Measurements from ENCODE around the gene FAM222B. TPM values are rescaled to one million over a fixed set of nuclear protein-coding genes. Genes with fewer than 3 reads are reported as not detected.

The FAM222B gene
- total RNA-seq, 1 experiment from 2014 or later = 37.7 TPM

DNA sequence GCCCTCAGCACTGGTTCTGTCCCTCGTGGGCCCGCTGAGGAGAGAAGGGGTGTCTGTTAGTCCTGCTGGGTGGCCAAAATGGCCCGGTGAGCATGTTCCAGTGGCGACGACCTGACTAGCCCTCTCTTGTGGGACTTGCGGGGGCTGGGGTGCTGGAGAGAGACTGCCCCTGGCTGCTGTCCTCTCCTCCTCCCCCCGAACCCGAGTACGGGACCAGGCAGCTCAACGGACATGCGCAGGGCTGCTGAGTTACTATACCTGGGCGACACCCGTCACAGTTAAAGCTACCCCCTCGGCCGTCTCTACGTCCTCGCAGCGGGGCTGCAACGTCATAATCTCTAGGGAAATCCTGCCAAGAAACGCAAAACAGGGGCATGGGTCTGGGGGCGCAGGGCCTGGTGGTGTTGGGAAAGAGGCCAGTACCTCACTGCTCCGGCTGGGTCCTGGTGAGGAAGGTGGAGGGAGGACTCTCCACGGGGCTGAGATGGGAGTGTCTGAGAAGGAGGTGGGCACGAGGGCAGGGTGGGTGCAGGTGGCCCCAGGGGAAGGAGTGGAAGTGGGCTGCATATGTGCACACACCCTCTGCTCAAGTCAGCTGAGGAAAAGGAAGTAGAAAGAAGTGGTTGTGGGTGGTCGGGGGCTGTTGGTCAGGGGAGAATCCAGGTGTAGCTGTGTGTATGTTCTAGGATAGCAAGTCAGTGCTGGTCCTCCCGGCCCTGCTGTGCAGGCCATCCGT, 41.5 kb upstream of the FAM222B start:
- no peak overlapping the region for H3K27ac Mint-ChIP-seq (ENCODE audit: unreplicated experiment)

DNA sequence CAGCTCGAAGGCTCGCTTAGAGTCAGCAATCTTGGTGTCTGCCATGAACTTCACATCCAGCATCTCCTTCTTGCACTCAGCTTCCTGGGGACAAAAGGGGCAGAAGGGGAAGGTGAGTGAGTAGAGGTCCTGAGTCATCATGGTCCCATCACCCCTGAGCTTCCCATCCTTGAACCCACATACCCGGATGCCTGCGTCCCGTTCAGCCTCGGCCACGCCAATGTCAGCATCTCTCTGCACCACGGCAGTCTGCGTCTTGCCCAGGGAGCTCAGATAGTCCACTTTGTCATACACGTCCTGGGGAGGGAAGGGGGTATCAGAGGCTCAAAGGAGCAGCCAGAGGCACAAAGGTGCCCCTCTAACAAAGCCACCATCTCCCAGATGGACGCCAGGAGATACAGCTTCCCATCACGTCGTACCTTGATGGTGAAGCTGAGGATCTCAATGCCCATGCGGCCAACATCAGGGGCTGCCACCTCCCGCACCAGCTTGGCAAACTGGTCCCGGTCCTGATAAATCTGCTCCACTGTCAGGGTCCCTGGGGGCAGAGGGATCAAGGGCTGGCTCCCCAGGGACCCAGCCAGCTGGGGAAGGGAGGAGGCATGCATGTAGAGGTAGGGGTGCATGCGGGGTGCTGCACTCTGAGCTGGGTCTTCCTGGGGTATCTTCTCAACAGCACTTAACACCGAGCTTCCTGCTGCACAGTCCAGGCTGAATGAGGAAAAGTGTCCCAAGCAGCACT, 39.7 kb upstream of the FAM222B start:
- CTCF ChIA-PET = no interaction called here
- Mint-ChIP-seq H3K36me3 (ENCODE audit: insufficient read depth, unreplicated experiment) (peaks cover 13% of the 10 kb centered on the region), H3K27ac (ENCODE audit: unreplicated experiment) (no peak overlapping the region), H3K4me1 (ENCODE audit: low read depth, unreplicated experiment) (no peaks in the 10 kb centered on the region), H3K4me3 (ENCODE audit: low read depth, unreplicated experiment) (no peak overlapping the region), H3K9me3 (ENCODE audit: low read depth, unreplicated experiment) (no peaks in the 10 kb centered on the region), H3K27me3 (ENCODE audit: unreplicated experiment) (no peaks in the 10 kb centered on the region)
- BruUV-seq (replicated peaks) = no TSS peak
- TF ChIP-seq, protein P1, sequence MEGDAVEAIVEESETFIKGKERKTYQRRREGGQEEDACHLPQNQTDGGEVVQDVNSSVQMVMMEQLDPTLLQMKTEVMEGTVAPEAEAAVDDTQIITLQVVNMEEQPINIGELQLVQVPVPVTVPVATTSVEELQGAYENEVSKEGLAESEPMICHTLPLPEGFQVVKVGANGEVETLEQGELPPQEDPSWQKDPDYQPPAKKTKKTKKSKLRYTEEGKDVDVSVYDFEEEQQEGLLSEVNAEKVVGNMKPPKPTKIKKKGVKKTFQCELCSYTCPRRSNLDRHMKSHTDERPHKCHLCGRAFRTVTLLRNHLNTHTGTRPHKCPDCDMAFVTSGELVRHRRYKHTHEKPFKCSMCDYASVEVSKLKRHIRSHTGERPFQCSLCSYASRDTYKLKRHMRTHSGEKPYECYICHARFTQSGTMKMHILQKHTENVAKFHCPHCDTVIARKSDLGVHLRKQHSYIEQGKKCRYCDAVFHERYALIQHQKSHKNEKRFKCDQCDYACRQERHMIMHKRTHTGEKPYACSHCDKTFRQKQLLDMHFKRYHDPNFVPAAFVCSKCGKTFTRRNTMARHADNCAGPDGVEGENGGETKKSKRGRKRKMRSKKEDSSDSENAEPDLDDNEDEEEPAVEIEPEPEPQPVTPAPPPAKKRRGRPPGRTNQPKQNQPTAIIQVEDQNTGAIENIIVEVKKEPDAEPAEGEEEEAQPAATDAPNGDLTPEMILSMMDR (IDR thresholded peaks at IDR 0.05; ENCODE audit: unreplicated experiment) = no peak
- intact Hi-C loops (cut with micrococcal nuclease; ENCODE audit: unreplicated experiment) = no loop called here
- DNase-seq = no peak

More for the DNA sequence above, 41.5 kb upstream of the FAM222B start:
- BruUV-seq (replicated peaks) = no TSS peak
- intact Hi-C loops (cut with micrococcal nuclease; ENCODE audit: unreplicated experiment) = no loop called here
- Mint-ChIP-seq H3K4me3 (ENCODE audit: low read depth, unreplicated experiment) (no peak overlapping the region), H3K36me3 (ENCODE audit: insufficient read depth, unreplicated experiment) (peaks cover 13% of the 10 kb centered on the region), H3K9me3 (ENCODE audit: low read depth, unreplicated experiment) (no peaks in the 10 kb centered on the region), H3K27me3 (ENCODE audit: unreplicated experiment) (no peaks in the 10 kb centered on the region), H3K4me1 (ENCODE audit: low read depth, unreplicated experiment) (no peaks in the 10 kb centered on the region)
- no peak for DNase-seq
- CTCF ChIA-PET = no interaction called here
- TF ChIP-seq, protein P1 (IDR thresholded peaks at IDR 0.05; ENCODE audit: unreplicated experiment) = no peak

GRCh38 chr17:28881533-28882056, 39.0 kb upstream of the FAM222B start:
- H3K27me3 Mint-ChIP-seq (ENCODE audit: unreplicated experiment) = no peaks in the 10 kb centered on the region
- CTCF ChIA-PET = no interaction called here
- H3K4me3 Mint-ChIP-seq (ENCODE audit: low read depth, unreplicated experiment) = no peak overlapping the region
- H3K4me1 Mint-ChIP-seq (ENCODE audit: low read depth, unreplicated experiment) = no peaks in the 10 kb centered on the region
- H3K9me3 Mint-ChIP-seq (ENCODE audit: low read depth, unreplicated experiment) = no peaks in the 10 kb centered on the region
- H3K27ac Mint-ChIP-seq (ENCODE audit: unreplicated experiment) = no peak overlapping the region
- TF ChIP-seq, protein P1 (IDR thresholded peaks at IDR 0.05; ENCODE audit: unreplicated experiment) = no peak
- no peak for DNase-seq
- no TSS peak for BruUV-seq (replicated peaks)
- intact Hi-C loops (cut with micrococcal nuclease; ENCODE audit: unreplicated experiment) = no loop called here
- peaks cover 10% of the 10 kb centered on the region for H3K36me3 Mint-ChIP-seq (ENCODE audit: insufficient read depth, unreplicated experiment)

DNA sequence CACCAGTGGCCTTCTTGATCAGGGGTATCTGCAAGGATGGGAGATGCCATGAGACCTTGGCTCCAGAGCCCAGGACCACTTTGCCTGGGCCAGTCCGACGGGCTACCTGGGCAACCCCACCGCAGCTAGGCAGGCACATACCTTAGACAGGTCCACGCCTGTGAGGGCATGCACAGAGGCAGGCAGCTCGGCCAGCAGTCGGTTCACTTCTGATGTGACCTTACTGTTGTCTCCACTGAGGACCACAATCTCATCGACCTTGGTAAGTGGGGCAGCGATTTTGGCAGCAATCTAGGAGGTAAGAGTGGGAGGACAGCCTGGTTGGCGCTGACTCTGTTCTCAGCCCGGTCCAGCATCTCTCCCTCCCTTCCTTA, 38.0 kb upstream of the FAM222B start:
- DNase-seq = no peak
- H3K27ac Mint-ChIP-seq (ENCODE audit: unreplicated experiment) = no peak overlapping the region
- TF ChIP-seq, protein P1 (IDR thresholded peaks at IDR 0.05; ENCODE audit: unreplicated experiment) = no peak
- H3K27me3 Mint-ChIP-seq (ENCODE audit: unreplicated experiment) = no peaks in the 10 kb centered on the region
- intact Hi-C loops (cut with micrococcal nuclease; ENCODE audit: unreplicated experiment) = no loop called here
- peaks cover 9% of the 10 kb centered on the region for H3K4me1 Mint-ChIP-seq (ENCODE audit: low read depth, unreplicated experiment)
- no peak overlapping the region for H3K4me3 Mint-ChIP-seq (ENCODE audit: low read depth, unreplicated experiment)
- H3K9me3 Mint-ChIP-seq (ENCODE audit: low read depth, unreplicated experiment) = no peaks in the 10 kb centered on the region
- no TSS peak for BruUV-seq (replicated peaks)
- CTCF ChIA-PET = no interaction called here
- peaks cover 10% of the 10 kb centered on the region for H3K36me3 Mint-ChIP-seq (ENCODE audit: insufficient read depth, unreplicated experiment)

Measured in Calu3 (cell line).